ENCODE data around the gene MANEAL.
A peak's percentile ranks its signal among the peaks of the same experiment; 100 is the strongest.
"Not testable (repeated sequence)": the region's sequence is repeated elsewhere in the genome, so short reads cannot be mapped to it uniquely, and the experiment has no call there.

The MANEAL gene

GRCh38 chr1:37793773-37794371 is at the start of gene MANEAL:
TSS of gene MANEAL (plus strand) at chr1:37793847. CDS start at chr1:37794183, 336 bp downstream.
- peak; percentile 69 for DNase-seq

- no peak for DNase-seq
These were observed 46.8 kb upstream of the MANEAL start for GRCh38 chr1:37746806-37747205.

GRCh38 chr1:37748565-37748964 is 45.1 kb upstream of the MANEAL start:
- no peak for DNase-seq

- no peak for DNase-seq
These were observed 41.4 kb upstream of the MANEAL start for GRCh38 chr1:37752213-37752582.

GRCh38 chr1:37752583-37753471 is 40.8 kb upstream of the MANEAL start:
- peak; percentile 44 for DNase-seq

GRCh38 chr1:37753473-37754321 is 40.0 kb upstream of the MANEAL start:
- DNase-seq = no peak

GRCh38 chr1:37755290-37755689 is 38.4 kb upstream of the MANEAL start:
- no peak for DNase-seq

GRCh38 chr1:37755951-37756560 is 37.6 kb upstream of the MANEAL start:
- peak; percentile 36 for DNase-seq

- no peak for DNase-seq
These were observed 34.2 kb upstream of the MANEAL start for GRCh38 chr1:37759451-37759850.

- DNase-seq = no peak
These were observed 32.1 kb upstream of the MANEAL start for GRCh38 chr1:37761416-37762095.

GRCh38 chr1:37762516-37762915 is 31.1 kb upstream of the MANEAL start:
- no peak for DNase-seq

GRCh38 chr1:37763791-37764413 is 29.7 kb upstream of the MANEAL start:
- DNase-seq = no peak

- DNase-seq = peak; percentile 89
These were observed 29.2 kb upstream of the MANEAL start for GRCh38 chr1:37764414-37764825.

- DNase-seq = no peak
These were observed 28.7 kb upstream of the MANEAL start, which contains the start of gene EPHA10 for GRCh38 chr1:37764888-37765441. TSS of gene EPHA10 (minus strand) at chr1:37765120. CDS start at chr1:37765066, 54 bp downstream.

- peak; percentile 30 for DNase-seq
These were observed 27.6 kb upstream of the MANEAL start for GRCh38 chr1:37765916-37766664.

GRCh38 chr1:37767488-37767887 is 26.2 kb upstream of the MANEAL start:
- DNase-seq = no peak

GRCh38 chr1:37771440-37771839 is 22.2 kb upstream of the MANEAL start:
- DNase-seq = not testable (repeated sequence)

- no peak for DNase-seq
These were observed 16.6 kb upstream of the MANEAL start for GRCh38 chr1:37776946-37777516.

GRCh38 chr1:37778654-37779053 is 15.0 kb upstream of the MANEAL start:
- DNase-seq = no peak

GRCh38 chr1:37782491-37782890 is 11.2 kb upstream of the MANEAL start:
- DNase-seq = no peak

Data from hematopoietic multipotent progenitor cell treated with erythropoietin and hydrocortisone succinate and interleukin-3 and kit ligand, for 6 days (in vitro differentiated cells).